K562 (cell line): Measurements from ENCODE around the gene ADPRHL1. TPM values are rescaled to one million over a fixed set of nuclear protein-coding genes. Genes with fewer than 3 reads are reported as not detected.

ENCODE experiments used
- ATAC-seq: fragments of 200-7000 bp; cut with Tn5 transposase; 3 replicates; pipeline ENCODE4 v1.9.1; 2020; ENCODE audit warnings: moderate library complexity
- BruUV-seq: library from RNA; stranded (reverse); fragments of 400-500 nt; replicated peaks from 2 replicates; lab custom pipeline; 2021; lab: Mats Ljungman, UMichigan
- CTCF ChIA-PET: fragments of 300-600 bp; formaldehyde crosslinking; extraction: SDS; loops from one replicate; lab custom pipeline; 2021; ENCODE audit warnings: low intra/inter-chr PET ratio; lab: Yijun Ruan, JAX
- POLR2A ChIA-PET: fragments of 300-600, 350-650 bp; sonication (Branson Sonifier 250); formaldehyde crosslinking; extraction: SDS; loops from one replicate; lab custom pipeline; 2021; ENCODE audit warnings: antibody characterized with exemption, inconsistent platforms; lab: Yijun Ruan, JAX
- DNase-seq, 4 experiments: peaks; one replicate each; pipeline versions ENCODE4 v3.0.0 to v3.0.0-alpha.2; 2011 to 2018; ENCODE audit warnings: low spot score in 3 of 4, mixed read lengths in 3 of 4; ENCODE audit errors: extremely low read depth in 1 of 4
- FAIRE-seq: peaks from 2 replicates; lab custom pipeline; 2011; peaks lifted over from hg19 to GRCh38; lab: Jason Lieb, UNC
- H2AFZ ChIP-seq: 2 replicates; pipeline ENCODE4 v1.6.0; 2011; ENCODE audit warnings: low read depth, low read length, control low read depth, inconsistent platforms
- H3K27ac ChIP-seq: fragments of 200-600 bp; 3 replicates; pipeline ENCODE4 v1.8.0; 2011; ENCODE audit warnings: low read depth, mild to moderate bottlenecking, control low read depth, inconsistent platforms, low read length, moderate library complexity, mixed read lengths; ENCODE audit errors: extremely low read depth
- H3K27me3 ChIP-seq, 2 experiments: fragments of 300-600 bp in 1 of 2; 2 replicates in 1 of 2; 3 replicates in 1 of 2; pipeline versions ENCODE4 v1.6.0 to v1.8.0; 2011; ENCODE audit warnings: inconsistent platforms in 2 of 2, low read length in 2 of 2, mild to moderate bottlenecking in 1 of 2, mixed read lengths in 1 of 2, moderate library complexity in 1 of 2; ENCODE audit not compliant: control insufficient read depth in 2 of 2, insufficient read depth in 2 of 2
- H3K36me3 ChIP-seq: fragments of 300-600 bp; 3 replicates; pipeline ENCODE4 v1.8.0; 2011; ENCODE audit warnings: mild to moderate bottlenecking, low read length, inconsistent platforms; ENCODE audit not compliant: control insufficient read depth, insufficient read depth
- H3K4me1 ChIP-seq, 2 experiments: fragments of 200-600 bp in 1 of 2; replicated peaks in 1 of 2; 2 replicates in 1 of 2; 3 replicates in 1 of 2; pipeline versions ENCODE4 v1.5.1 to v1.8.0; 2011; ENCODE audit warnings: inconsistent platforms in 2 of 2, low read length in 2 of 2, mild to moderate bottlenecking in 1 of 2, mixed read lengths in 1 of 2, moderate library complexity in 1 of 2; ENCODE audit not compliant: control insufficient read depth in 2 of 2, insufficient read depth in 2 of 2
- H3K4me2 ChIP-seq: 2 replicates; pipeline ENCODE4 v1.6.1; 2011; ENCODE audit warnings: low read length, control low read depth, inconsistent platforms, mixed read lengths; ENCODE audit not compliant: insufficient read depth
- H3K4me3 ChIP-seq: fragments of 200-600 bp; sonication (generic), shearing (Covaris generic); 2 replicates; pipeline ENCODE4 v1.5.1; 2016; ENCODE audit warnings: control low read depth, inconsistent platforms
- H3K79me2 ChIP-seq: fragments of 200-600 bp; 3 replicates; pipeline ENCODE4 v1.8.0; 2011; ENCODE audit warnings: low read length, inconsistent platforms; ENCODE audit not compliant: control insufficient read depth, insufficient read depth
- H3K9ac ChIP-seq, 2 experiments: 2 replicates each; pipeline versions ENCODE4 v1.6.0 to v1.6.1; 2011; ENCODE audit warnings: low read depth in 2 of 2, low read length in 2 of 2, control low read depth in 1 of 2, inconsistent platforms in 1 of 2, mild to moderate bottlenecking in 1 of 2, mixed read lengths in 1 of 2; ENCODE audit not compliant: insufficient read depth in 1 of 2
- H3K9me1 ChIP-seq: one replicate; pipeline ENCODE4 v1.6.0; 2011; ENCODE audit warnings: inconsistent platforms, mild to moderate bottlenecking, low read length, moderate library complexity; ENCODE audit not compliant: control insufficient read depth, insufficient read depth
- H3K9me3 ChIP-seq: replicated peaks from 2 replicates; pipeline ENCODE4 v1.5.1; 2011; ENCODE audit warnings: low read depth, low read length, inconsistent platforms; ENCODE audit not compliant: control insufficient read depth, insufficient read depth
- H4K20me1 ChIP-seq: replicated peaks from 2 replicates; pipeline ENCODE4 v1.6.1; 2011; ENCODE audit warnings: low read length, inconsistent platforms, mixed read lengths; ENCODE audit not compliant: control insufficient read depth, insufficient read depth
- EZH2 ChIP-seq: IDR thresholded peaks from 2 replicates; pipeline ENCODE4 v1.6.1; 2012; ENCODE audit warnings: low read depth, mild to moderate bottlenecking, inconsistent platforms, low read length, borderline replicate concordance
- MEIS2 ChIP-seq: fragments of 450-650 bp; IDR thresholded peaks from 2 replicates; pipeline ENCODE4 v1.6.1; 2014; ENCODE audit warnings: mild to moderate bottlenecking; ENCODE audit not compliant: partially characterized antibody
- NCOR1 ChIP-seq: fragments of 450-650 bp; IDR thresholded peaks from 2 replicates; pipeline ENCODE4 v1.6.1; 2016; ENCODE audit warnings: mild to moderate bottlenecking, moderate library complexity
- PHF8 ChIP-seq: fragments of 200-600 bp; sonication (generic); IDR thresholded peaks from 2 replicates; pipeline ENCODE4 v1.6.1; 2012; ENCODE audit warnings: mixed run types, mild to moderate bottlenecking, inconsistent platforms, low read length, moderate library complexity, borderline replicate concordance
- PKNOX1 ChIP-seq: fragments of 450-650 bp; IDR thresholded peaks from 2 replicates; pipeline ENCODE4 v1.6.1; 2016
- SETDB1 ChIP-seq: IDR thresholded peaks from one replicate; pipeline ENCODE4 v1.6.1; 2012; ENCODE audit warnings: low read length, control low read depth, inconsistent platforms
- SIRT6 ChIP-seq: IDR thresholded peaks from one replicate; pipeline ENCODE4 v1.6.1; 2012; ENCODE audit warnings: low read depth, mild to moderate bottlenecking, control low read depth, inconsistent platforms, low read length, moderate library complexity
- SRSF3 ChIP-seq: fragments of 200-400 bp; formaldehyde crosslinking; IDR thresholded peaks from 2 replicates; pipeline ENCODE4 v1.6.1; 2016; ENCODE audit warnings: mild to moderate bottlenecking, low read length, moderate library complexity; ENCODE audit not compliant: insufficient read depth
- YY1 ChIP-seq, 3 experiments: IDR thresholded peaks; 2 replicates each; pipeline ENCODE4 v1.6.1; 2011; ENCODE audit warnings: low read length in 2 of 3, mild to moderate bottlenecking in 2 of 3, moderate library complexity in 2 of 3, borderline replicate concordance in 1 of 3, control low read depth in 1 of 3, low read depth in 1 of 3; ENCODE audit not compliant: insufficient read depth in 3 of 3, insufficient replicate concordance in 2 of 3, control insufficient read depth in 1 of 3, insufficient read length in 1 of 3; ENCODE audit errors: extremely low read depth in 1 of 3
- ZNF282 ChIP-seq: sonication (generic); formaldehyde crosslinking; IDR thresholded peaks from 2 replicates; pipeline ENCODE4 v1.8.1; 2023; ENCODE audit warnings: missing genetic modification reagents
- ZZZ3 ChIP-seq: fragments of 450-650 bp; IDR thresholded peaks from 2 replicates; pipeline ENCODE4 v1.6.1; 2016; ENCODE audit warnings: antibody characterized with exemption, mild to moderate bottlenecking, moderate library complexity
- WGBS: fragments of 100-300 bp; shearing (Covaris generic); methylation state at CpG from one replicate; pipeline ENCODE4 v1.1.6; 2016; ENCODE audit warnings: low coverage, mixed read lengths; ENCODE audit not compliant: insufficient coverage; ENCODE audit errors: missing lambda C conversion rate; 5-methylcytosine and 5-hydroxymethylcytosine counted together
- in situ Hi-C: fragments of 300-500 bp; cut with MboI; formaldehyde crosslinking; loops from 4 replicates; pipeline ENCODE4 v1.15.0; 2018; ENCODE audit warnings: inconsistent platforms, mixed read lengths
- intact Hi-C: fragments of 100-400 bp; cut with micrococcal nuclease; formaldehyde crosslinking; loops from 2 replicates; pipeline ENCODE4 v1.14.2; 2022
- polyA plus RNA-seq, 8 experiments: library from polyadenylated mRNA; depleted of rRNA in 4 of 8; stranded (reverse) in 5 of 8; unstranded in 3 of 8; fragments of >200 nt; fragmentation: Nextera tagmentation in 2 of 8; fragmentation: Illumina TruSeq in 1 of 8; extraction: Ambion mirVana in 2 of 8; extraction: Trizol in 1 of 8; gene quantifications; 2 replicates each; pipeline versions ENCODE4 v1.2.1 to v1.2.3, GENCODE V29; 2011 to 2014; ENCODE audit warnings: inconsistent platforms in 1 of 8, missing spikeins in 1 of 8
- total RNA-seq, 7 experiments: library from RNA; depleted of rRNA in 6 of 7; stranded (reverse); fragments of >200 nt in 6 of 7; fragmentation: Illumina TruSeq in 2 of 7; extraction: Trizol in 2 of 7; gene quantifications; 2 replicates each; pipeline versions ENCODE4 v1.2.1 to v1.2.3, GENCODE V29; 2011 to 2021; ENCODE audit warnings: low replicate concordance in 1 of 7
- TF ChIP-seq, protein P1 (sequence below), 2 experiments: IDR thresholded peaks in 1 of 2; conservative IDR thresholded peaks in 1 of 2; 2 replicates each; pipeline ENCODE4 v1.6.1; 2016; ENCODE audit warnings: low read depth in 2 of 2, mild to moderate bottlenecking in 1 of 2, missing compliant biosample characterization in 1 of 2, missing genetic modification characterization in 1 of 2, moderate library complexity in 1 of 2

Gene ADPRHL1
- total and polyA plus RNA-seq, 9 of the 15 experiments (the other 6 are each of a cell fraction or from before 2014, with no cell fraction given), result 0.06 to 0.76 (median 0.37) TPM; not detected in 1

GRCh38 chr13:113417008-113417751 is 36.1 kb downstream of the ADPRHL1 start:
- 3% methylated on average over 22 of the region's 28 CpGs for WGBS
- intact Hi-C loops, result no loop called here
- no TSS peak for BruUV-seq
- H3K27me3 ChIP-seq, result peaks cover 9 to 28% of the 10 kb centered on the region in 2 experiments; a peak in 4 of 5 replicates
- H2AFZ ChIP-seq, result no peak overlapping the region
- H4K20me1 ChIP-seq, result no peaks in the 10 kb centered on the region
- no peak for DNase-seq
- in situ Hi-C loops, result no loop called here
- no peak for FAIRE-seq
- H3K4me1 ChIP-seq, result peaks cover 7 to 20% of the 10 kb centered on the region in 2 experiments; a peak in 3 of 5 replicates
- ATAC-seq, result no peak
- H3K79me2 ChIP-seq, result no peaks in the 10 kb centered on the region
- H3K36me3 ChIP-seq, result no peaks in the 10 kb centered on the region
- H3K4me2 ChIP-seq, result no peak overlapping the region
- no peak overlapping the region for H3K27ac ChIP-seq
- H3K9me3 ChIP-seq, result no peaks in the 10 kb centered on the region
- H3K4me3 ChIP-seq, result no peak overlapping the region
- H3K9ac ChIP-seq, result no peak overlapping the region
- CTCF ChIA-PET, result no interaction called here
- no peaks in the 10 kb centered on the region for H3K9me1 ChIP-seq
- POLR2A ChIA-PET, result interaction anchor here (0.6 to 1.7 kb wide), 3 partner anchors 19 to 112 kb away, joined by 3 to 5 read pairs (median 4); no protein-coding TSS in a partner anchor
- TF ChIP-seq SRSF3 (no peak), SETDB1 (no peak), ZZZ3 (no peak), PKNOX1 (peak; percentile 84), SIRT6 (no peak), PHF8 (no peak), YY1 (IDR thresholded peaks at IDR 0.05; ENCODE audit: borderline replicate concordance in 1 of 3, control insufficient read depth in 1 of 3, extremely low read depth in 1 of 3, insufficient read depth in 3 of 3, insufficient read length in 1 of 3, insufficient replicate concordance in 2 of 3, low read depth in 1 of 3, low read length in 2 of 3) (no peak), ZNF282 (CRISPR knock-in tag) (no peak), EZH2 (no peak), NCOR1 (no peak), MEIS2 (peak; percentile 68)
- TF ChIP-seq, protein P1, sequence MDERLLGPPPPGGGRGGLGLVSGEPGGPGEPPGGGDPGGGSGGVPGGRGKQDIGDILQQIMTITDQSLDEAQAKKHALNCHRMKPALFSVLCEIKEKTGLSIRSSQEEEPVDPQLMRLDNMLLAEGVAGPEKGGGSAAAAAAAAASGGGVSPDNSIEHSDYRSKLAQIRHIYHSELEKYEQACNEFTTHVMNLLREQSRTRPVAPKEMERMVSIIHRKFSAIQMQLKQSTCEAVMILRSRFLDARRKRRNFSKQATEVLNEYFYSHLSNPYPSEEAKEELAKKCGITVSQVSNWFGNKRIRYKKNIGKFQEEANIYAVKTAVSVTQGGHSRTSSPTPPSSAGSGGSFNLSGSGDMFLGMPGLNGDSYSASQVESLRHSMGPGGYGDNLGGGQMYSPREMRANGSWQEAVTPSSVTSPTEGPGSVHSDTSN (CRISPR knock-in tag; IDR thresholded peaks at IDR 0.05; ENCODE audit: low read depth), result no peak
- TF ChIP-seq, protein P1 (tag; conservative IDR thresholded peaks at IDR 0.05; ENCODE audit: low read depth), result peak; percentile 51
